Activated CD8-positive, alpha-beta memory T cell treated with anti-CD3 and anti-CD28 coated beads for 1 hour (primary cell): ENCODE measurements around the gene MAPK11.

Experiments
- DNase-seq, 2 donors: peaks; one replicate each; pipeline ENCODE4 v3.0.0-alpha.2; 2020; ENCODE audit warnings: low read depth in 1 of 2; ENCODE audit errors: extremely low read depth in 1 of 2

The MAPK11 gene

GRCh38 chr22:50250555-50251476 is 19.4 kb downstream of the MAPK11 start, which contains the start of gene HDAC10:
HDAC10 (minus strand) TSS chr22:50251265; CDS start chr22:50251032, 233 bp downstream.
- DNase-seq, result peak in 1 of 2 donors; percentile 69

- DNase-seq, result no peak
Measured at GRCh38 chr22:50250249-50250554, 20.0 kb downstream of the MAPK11 start.

- no peak for DNase-seq
Measured at GRCh38 chr22:50249341-50250248, 20.6 kb downstream of the MAPK11 start.

- no peak for DNase-seq
Measured at GRCh38 chr22:50248196-50249081, 21.7 kb downstream of the MAPK11 start.

GRCh38 chr22:50247748-50248147 is 22.4 kb downstream of the MAPK11 start:
- DNase-seq, result no peak

- no peak for DNase-seq
Measured at GRCh38 chr22:50246242-50247175, 23.7 kb downstream of the MAPK11 start.

GRCh38 chr22:50245214-50246072 is 24.7 kb downstream of the MAPK11 start:
- no peak for DNase-seq

- peak; percentile 72 to 92 for DNase-seq
Measured at GRCh38 chr22:50244420-50245213, 25.6 kb downstream of the MAPK11 start, which contains the start of gene TUBGCP6. TUBGCP6 (minus strand) TSS chr22:50245023; CDS start chr22:50244459, 564 bp downstream.

- no peak for DNase-seq
Measured at GRCh38 chr22:50243685-50244419, 26.3 kb downstream of the MAPK11 start.

GRCh38 chr22:50242406-50242949 is 27.7 kb downstream of the MAPK11 start:
- no peak for DNase-seq

GRCh38 chr22:50238755-50239154 is 31.4 kb downstream of the MAPK11 start:
- no peak for DNase-seq

GRCh38 chr22:50236731-50237409 is 33.3 kb downstream of the MAPK11 start:
- DNase-seq, result no peak

GRCh38 chr22:50233223-50233622 is 37.0 kb downstream of the MAPK11 start:
- no peak for DNase-seq

GRCh38 chr22:50232481-50233151 is 37.6 kb downstream of the MAPK11 start:
- no peak for DNase-seq

GRCh38 chr22:50229370-50229769 is 40.8 kb downstream of the MAPK11 start:
- no peak for DNase-seq

GRCh38 chr22:50228366-50228765 is 41.8 kb downstream of the MAPK11 start:
- no peak for DNase-seq
